Epithelial cell of proximal tubule (primary cell): ENCODE data around the gene GPR148. TPM values are rescaled to one million over a fixed set of nuclear protein-coding genes. Genes with fewer than 3 reads are reported as not detected.

Experiments
- total RNA-seq: library from RNA; depleted of rRNA; stranded (reverse); fragments of >200 nt; gene quantifications from 2 replicates; pipeline ENCODE4 v1.2.3, GENCODE V29; 2015

GPR148 gene
- total RNA-seq, 1 donor from 2014 or later: not detected

Other genes with a start within 250 kb of the GPR148 start
- not detected in 2 replicates for gene POTEI, start 219.7 kb upstream of the GPR148 start, total RNA-seq
- not detected in 2 replicates for gene CFC1B, start 207.8 kb upstream of the GPR148 start, total RNA-seq
- gene CFC1, start 129.5 kb upstream of the GPR148 start, total RNA-seq: not detected in 2 replicates
- not detected in 2 replicates for gene POTEJ, start 117.6 kb upstream of the GPR148 start, total RNA-seq
- gene AMER3, start 26.5 kb downstream of the GPR148 start, total RNA-seq: not detected in 2 replicates
- gene ARHGEF4, start 107.8 kb downstream of the GPR148 start, total RNA-seq: 2.1 and 3.2 TPM in 2 replicates